ENCODE data around the gene PCDHA3.

DNA sequence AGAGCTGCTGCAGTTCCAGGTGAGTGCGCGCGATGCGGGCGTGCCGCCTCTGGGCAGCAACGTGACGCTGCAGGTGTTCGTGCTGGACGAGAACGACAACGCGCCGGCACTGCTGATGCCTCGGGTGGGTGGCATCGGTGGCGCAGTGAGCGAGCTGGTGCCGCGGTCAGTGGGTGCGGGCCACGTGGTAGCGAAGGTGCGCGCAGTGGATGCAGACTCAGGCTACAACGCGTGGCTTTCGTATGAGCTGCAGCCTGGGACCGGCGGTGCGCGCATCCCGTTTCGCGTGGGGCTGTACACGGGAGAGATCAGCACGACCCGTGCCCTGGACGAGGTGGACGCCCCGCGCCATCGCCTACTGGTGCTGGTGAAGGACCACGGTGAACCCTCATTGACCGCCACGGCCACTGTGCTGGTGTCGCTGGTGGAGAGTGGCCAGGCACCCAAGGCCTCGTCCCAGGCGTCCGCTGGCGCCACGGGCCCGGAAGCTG lies 2.0 kb downstream of the PCDHA3 start:
- TF ChIP-seq EZH2phosphoT487 (IDR thresholded peaks at IDR 0.05; ENCODE audit: insufficient read depth, low read depth), result no peak
- TF ChIP-seq EZH2 (IDR thresholded peaks at IDR 0.05; ENCODE audit: insufficient read depth, poor library complexity, severe bottlenecking), result no peak
